ENCODE measurements around the gene NAPEPLD.
A peak's percentile ranks its signal among the peaks of the same experiment; 100 is the strongest.

NAPEPLD gene

GRCh38 chr7:103132995-103133688, 15.8 kb downstream of the NAPEPLD start:
- Histone ChIP-seq H3K9me3 (ENCODE audit: control insufficient read depth, low read length) (no peaks in the 10 kb centered on the region), H3K36me3 (ENCODE audit: control insufficient read depth, insufficient read depth, low read length) (no peaks in the 10 kb centered on the region), H3K4me3 (ENCODE audit: low read depth, low read length) (no peak overlapping the region), H3K4me1 (peaks cover 14% of the 10 kb centered on the region), H3K4me2 (ENCODE audit: low read length) (peak overlapping the region; percentile 39), H3K79me2 (peaks cover 4% of the 10 kb centered on the region), H3K27ac (no peak overlapping the region), H3K9ac (no peak overlapping the region), H2AFZ (no peak overlapping the region), H3K27me3 (ENCODE audit: control insufficient read depth, insufficient read depth, low read length) (no peaks in the 10 kb centered on the region)
- TF ChIP-seq CTCF (IDR thresholded peaks at IDR 0.05), result no peak

GRCh38 chr7:103130901-103131624, 17.8 kb downstream of the NAPEPLD start:
- H3K9ac ChIP-seq, result no peak overlapping the region
- H3K9me3 ChIP-seq (ENCODE audit: control insufficient read depth, low read length), result no peaks in the 10 kb centered on the region
- no peaks in the 10 kb centered on the region for H3K27me3 ChIP-seq (ENCODE audit: control insufficient read depth, insufficient read depth, low read length)
- peaks cover 7% of the 10 kb centered on the region for H3K79me2 ChIP-seq
- no peak overlapping the region for H2AFZ ChIP-seq
- H3K4me3 ChIP-seq (ENCODE audit: low read depth, low read length), result no peak overlapping the region
- H3K4me1 ChIP-seq, result peaks cover 14% of the 10 kb centered on the region
- H3K27ac ChIP-seq, result no peak overlapping the region
- H3K36me3 ChIP-seq (ENCODE audit: control insufficient read depth, insufficient read depth, low read length), result no peaks in the 10 kb centered on the region
- H3K4me2 ChIP-seq (ENCODE audit: low read length), result no peak overlapping the region
- TF ChIP-seq CTCF (IDR thresholded peaks at IDR 0.05), result no peak

- H3K9ac ChIP-seq, result no peak overlapping the region
- peak overlapping the region; percentile 65 for H3K4me2 ChIP-seq (ENCODE audit: low read length)
- peaks cover 14% of the 10 kb centered on the region for H3K4me1 ChIP-seq
- no peaks in the 10 kb centered on the region for H3K9me3 ChIP-seq (ENCODE audit: control insufficient read depth, low read length)
- no peaks in the 10 kb centered on the region for H3K36me3 ChIP-seq (ENCODE audit: control insufficient read depth, insufficient read depth, low read length)
- TF ChIP-seq CTCF (IDR thresholded peaks at IDR 0.05), result no peak
- H2AFZ ChIP-seq, result peak overlapping the region; percentile 25
- no peak overlapping the region for H3K27ac ChIP-seq
- H3K79me2 ChIP-seq, result peaks cover 7% of the 10 kb centered on the region
- no peaks in the 10 kb centered on the region for H3K27me3 ChIP-seq (ENCODE audit: control insufficient read depth, insufficient read depth, low read length)
- peak overlapping the region; percentile 46 for H3K4me3 ChIP-seq (ENCODE audit: low read depth, low read length)
Measured at GRCh38 chr7:103129702-103130549, 19.0 kb downstream of the NAPEPLD start.

GRCh38 chr7:103127006-103127405, 21.9 kb downstream of the NAPEPLD start:
- no peak overlapping the region for H3K4me3 ChIP-seq (ENCODE audit: low read depth, low read length)
- peaks cover 7% of the 10 kb centered on the region for H3K79me2 ChIP-seq
- H3K4me1 ChIP-seq, result peaks cover 8% of the 10 kb centered on the region
- H3K4me2 ChIP-seq (ENCODE audit: low read length), result no peak overlapping the region
- H3K27ac ChIP-seq, result no peak overlapping the region
- H2AFZ ChIP-seq, result no peak overlapping the region
- H3K27me3 ChIP-seq (ENCODE audit: control insufficient read depth, insufficient read depth, low read length), result no peaks in the 10 kb centered on the region
- no peaks in the 10 kb centered on the region for H3K36me3 ChIP-seq (ENCODE audit: control insufficient read depth, insufficient read depth, low read length)
- H3K9ac ChIP-seq, result no peak overlapping the region
- TF ChIP-seq CTCF (IDR thresholded peaks at IDR 0.05), result no peak
- no peaks in the 10 kb centered on the region for H3K9me3 ChIP-seq (ENCODE audit: control insufficient read depth, low read length)

All from parathyroid adenoma (tissue), 2 donors.